GM18870 (cell line): ENCODE data around the gene UTF1.
"Not testable (repeated sequence)": the region's sequence is repeated elsewhere in the genome, so short reads cannot be mapped to it uniquely, and the experiment has no call there.

Source experiments
- ATAC-seq: cut with Tn5 transposase; IDR thresholded peaks from one replicate; pipeline ENCODE4 v1.9.1; 2021; ENCODE audit warnings: moderate library complexity; ENCODE audit not compliant: unreplicated experiment

UTF1 gene

DNA sequence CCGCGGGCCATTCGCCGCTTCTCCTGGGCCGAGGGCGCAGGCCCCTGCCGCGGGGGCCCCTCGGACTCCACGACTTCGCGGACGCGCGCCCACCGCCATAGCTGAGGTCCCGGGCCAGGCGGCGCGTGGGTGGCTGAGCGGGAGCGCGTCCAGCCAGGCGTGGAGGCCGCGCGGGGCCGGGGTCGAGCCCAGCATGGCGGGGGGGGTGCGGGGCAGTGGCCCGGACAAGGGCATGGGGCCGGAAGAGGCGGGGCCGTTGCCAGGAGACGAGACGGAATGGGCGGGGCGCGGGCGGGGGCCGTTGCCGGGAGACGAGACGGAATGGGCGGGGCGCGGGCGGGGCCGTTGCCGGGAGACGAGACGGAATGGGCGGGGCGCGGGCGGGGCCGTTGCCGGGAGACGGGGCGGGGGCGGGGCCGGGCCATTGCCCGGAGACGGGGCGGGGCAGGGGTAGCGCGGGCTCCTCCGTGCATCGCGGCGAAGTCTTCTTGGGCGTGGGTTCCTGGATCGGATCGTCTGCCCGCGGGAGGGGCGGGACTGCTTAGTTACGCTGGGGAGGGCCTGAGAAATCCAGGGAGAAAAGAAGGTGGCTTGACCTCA is 31.8 kb downstream of the UTF1 start:
- ATAC-seq: no peak

DNA sequence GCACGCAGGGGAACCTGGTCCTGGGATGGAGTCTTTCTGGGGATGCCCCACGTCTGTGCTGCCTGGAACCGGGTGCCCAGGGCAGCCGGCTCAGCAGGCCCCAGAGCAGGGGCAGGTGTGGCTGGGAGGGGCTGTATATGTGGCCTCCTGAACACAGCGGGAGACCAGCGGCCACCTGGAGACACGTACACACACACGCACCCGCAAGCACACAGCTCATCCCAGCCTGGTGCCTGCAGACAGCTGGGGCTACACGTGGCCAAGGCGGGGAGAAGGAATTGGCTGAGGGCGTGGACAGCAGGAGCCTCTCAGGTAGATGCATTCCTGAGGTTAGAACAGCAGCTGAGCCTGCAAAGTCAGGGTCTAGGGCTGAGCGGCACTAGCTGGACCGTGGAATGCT is 32.7 kb downstream of the UTF1 start:
- no peak for ATAC-seq

DNA sequence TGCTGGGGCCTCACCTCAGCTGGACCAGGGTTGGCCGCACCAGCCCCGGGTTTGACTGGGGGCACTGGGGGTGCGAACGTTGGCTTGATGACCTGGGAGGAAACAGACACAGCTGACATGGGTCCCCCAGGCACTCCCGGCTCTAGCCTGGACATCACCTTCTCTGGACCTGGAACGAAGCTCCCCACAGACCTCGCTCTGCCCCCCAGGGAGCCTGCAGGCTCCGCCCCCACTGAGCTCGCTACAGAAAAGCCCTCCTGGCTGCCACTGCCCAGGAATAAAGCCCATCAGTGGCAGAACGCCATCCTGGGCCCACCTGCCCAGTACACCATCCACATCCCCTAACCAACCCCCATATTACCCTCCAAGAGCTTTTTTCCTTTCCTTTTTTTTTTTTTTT is 33.7 kb downstream of the UTF1 start:
- no peak for ATAC-seq

DNA sequence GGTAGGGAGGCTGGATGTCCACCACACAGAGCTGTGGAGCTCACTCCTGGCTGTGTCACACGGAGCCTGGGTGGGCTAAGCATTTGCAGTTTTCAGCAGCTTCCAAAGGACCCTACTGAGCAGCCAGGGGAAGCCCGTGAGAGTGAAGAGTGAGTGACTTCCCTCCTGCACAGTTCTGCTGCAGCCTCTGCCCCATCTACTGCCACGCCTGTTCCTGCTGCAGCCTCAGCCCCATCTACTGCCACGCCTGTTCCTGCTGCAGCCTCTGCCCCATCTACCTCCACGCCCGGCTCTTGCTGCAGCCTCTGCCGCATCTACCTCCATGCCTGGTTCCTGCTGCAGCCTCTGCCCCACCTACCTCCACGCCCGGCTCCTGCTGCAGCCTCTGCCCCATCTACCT is 34.4 kb downstream of the UTF1 start:
- ATAC-seq: no peak

DNA sequence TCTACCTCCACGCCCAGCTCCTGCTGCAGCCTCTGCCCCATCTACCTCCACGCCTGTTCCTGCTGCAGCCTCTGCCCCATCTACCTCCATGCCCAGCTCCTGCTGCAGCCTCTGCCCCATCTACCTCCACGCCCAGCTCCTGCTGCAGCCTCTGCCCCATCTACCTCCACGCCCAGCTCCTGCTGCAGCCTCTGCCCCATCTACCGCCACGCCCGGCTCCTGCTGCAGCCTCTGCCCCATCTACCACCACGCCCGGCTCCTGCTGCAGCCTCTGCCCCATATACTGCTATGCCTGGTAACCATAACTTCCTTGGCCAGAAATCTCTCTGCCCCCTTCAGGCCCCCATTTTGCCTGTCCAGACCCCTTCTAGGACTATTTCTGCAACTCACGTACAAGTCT is 35.0 kb downstream of the UTF1 start:
- not testable (repeated sequence) for ATAC-seq

DNA sequence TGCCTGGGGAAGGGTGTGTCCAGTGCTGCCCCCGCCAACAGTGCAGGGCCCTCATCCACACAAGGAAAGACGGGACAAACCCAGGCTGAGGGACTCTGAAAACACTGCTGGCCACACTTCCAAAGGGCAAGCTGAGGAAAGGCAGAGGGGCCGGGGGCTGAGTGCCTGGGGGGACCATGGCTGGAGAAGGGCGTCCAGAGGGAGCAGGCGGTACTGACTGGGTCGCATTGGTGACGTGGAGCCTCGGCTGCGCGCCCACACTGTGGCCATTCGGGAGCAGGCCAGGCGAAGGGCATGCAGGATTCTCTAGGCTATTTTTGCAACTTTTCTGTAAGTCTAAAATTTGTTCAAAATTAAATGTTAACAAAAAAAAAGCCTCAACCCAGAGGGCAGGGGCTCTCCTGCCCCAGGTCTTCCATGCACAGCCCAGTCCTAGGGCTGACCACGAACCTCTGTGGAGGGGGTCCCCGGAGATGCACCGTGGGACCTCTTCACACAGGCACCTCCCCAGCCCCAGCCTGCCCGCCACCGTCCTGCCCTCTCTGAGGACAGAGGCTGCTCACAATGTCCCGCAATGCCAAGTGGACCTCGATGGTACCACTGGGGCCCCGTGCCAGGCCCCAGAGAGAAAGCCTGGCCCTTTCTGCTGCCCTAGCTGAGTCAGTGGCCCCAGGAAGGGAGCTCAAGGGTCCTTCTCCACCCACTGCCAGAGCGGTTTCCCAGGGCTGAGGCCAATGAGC is 36.2 kb downstream of the UTF1 start:
- ATAC-seq: no peak

DNA sequence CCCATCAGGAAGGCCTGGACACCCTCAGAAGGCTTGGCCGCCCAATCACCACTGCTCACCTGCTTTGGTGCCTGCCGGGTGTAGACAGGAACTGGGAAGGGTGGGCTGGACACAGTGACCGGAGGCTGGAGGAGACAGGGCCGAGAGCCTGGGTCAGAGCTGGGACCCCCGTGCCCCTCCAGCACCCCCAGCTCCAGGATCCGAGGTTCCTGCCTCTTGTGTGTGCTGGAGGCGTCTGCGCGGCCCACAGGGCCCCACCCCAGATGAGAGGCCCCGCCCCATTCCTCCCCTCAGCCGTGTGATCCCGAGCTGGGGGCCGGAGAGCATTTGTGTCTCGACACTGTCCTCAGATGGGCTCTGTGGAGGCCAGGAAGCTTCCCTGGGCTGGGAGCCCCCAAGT is 37.3 kb downstream of the UTF1 start:
- no peak for ATAC-seq

DNA sequence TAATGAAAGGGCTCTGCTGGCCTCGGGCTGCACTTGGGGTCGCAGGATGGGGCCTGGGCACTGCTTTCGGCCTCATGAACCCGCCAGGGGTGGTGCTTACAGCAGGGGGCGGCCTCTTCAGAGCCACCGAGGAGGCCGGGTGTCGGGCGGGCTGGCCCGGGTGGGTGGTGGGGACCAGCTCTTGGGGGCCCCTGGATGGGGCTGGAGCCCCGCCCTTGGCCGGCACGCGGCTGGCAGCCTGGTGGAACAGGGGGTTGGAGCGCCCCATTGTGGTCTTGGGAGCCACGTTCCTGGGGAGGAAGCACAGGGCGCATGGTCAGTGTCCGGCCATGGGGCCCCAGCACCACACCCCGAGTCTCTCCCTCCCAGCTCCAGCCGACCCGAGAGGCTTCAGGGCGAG is 37.8 kb downstream of the UTF1 start:
- ATAC-seq: no peak

DNA sequence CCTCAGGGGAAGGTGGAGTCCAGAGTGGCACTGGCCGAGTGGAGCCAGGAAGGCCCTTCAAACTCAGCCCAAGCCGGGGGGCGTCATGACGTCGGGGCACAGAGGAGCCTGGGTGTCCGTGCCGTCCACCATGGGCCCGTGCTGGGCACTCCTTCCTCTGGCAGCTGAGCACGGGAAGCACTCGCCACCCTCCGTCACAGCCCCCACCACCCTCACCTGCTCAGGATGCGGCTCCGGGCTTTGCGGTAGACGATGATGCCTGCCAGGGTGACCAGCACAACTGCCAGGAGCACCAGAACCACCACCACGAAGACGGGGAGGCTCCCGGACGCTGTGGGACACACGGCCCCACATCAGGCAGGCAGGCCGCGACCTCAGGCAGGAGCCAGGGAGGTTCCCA is 38.5 kb downstream of the UTF1 start:
- no peak for ATAC-seq

DNA sequence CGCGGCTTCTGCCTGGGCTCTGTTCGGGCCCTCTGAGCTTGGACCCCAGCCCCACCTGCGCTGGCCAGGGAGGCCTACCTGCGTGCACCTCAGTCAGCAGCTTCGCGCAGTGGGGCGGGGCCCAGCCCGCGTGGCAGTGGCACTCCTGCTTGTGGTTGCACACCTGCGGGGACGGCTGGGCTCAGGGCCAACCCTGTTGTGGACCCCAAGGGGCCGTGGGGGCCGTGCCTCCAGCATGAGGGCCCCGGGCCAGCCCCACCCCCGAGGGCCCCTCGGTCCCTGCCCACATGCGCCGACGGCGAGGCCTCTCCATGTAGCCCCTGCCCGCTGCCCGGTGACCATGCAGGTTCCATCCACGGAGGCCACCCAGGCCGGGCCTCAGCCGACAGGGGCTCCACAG is 39.4 kb downstream of the UTF1 start:
- no peak for ATAC-seq

DNA sequence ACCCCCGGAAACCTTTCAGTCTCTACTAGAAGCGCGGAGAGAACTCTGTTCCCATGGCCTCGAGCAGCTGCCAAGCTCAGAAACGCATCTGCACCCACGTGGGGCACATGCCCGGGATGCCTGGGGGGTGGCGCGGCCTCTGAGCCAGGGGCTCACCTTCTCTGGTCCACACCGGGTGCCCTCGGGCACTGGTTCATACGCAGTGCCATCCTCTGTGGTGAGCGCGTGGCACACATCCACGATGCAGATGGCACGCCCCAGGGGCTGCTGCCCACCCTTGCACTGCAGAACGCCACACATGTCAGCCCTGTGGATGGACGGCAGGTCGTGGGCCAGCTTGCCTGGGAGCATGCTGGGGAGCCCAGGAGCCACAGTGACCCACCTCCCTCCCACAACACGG is 40.2 kb downstream of the UTF1 start:
- no peak for ATAC-seq

DNA sequence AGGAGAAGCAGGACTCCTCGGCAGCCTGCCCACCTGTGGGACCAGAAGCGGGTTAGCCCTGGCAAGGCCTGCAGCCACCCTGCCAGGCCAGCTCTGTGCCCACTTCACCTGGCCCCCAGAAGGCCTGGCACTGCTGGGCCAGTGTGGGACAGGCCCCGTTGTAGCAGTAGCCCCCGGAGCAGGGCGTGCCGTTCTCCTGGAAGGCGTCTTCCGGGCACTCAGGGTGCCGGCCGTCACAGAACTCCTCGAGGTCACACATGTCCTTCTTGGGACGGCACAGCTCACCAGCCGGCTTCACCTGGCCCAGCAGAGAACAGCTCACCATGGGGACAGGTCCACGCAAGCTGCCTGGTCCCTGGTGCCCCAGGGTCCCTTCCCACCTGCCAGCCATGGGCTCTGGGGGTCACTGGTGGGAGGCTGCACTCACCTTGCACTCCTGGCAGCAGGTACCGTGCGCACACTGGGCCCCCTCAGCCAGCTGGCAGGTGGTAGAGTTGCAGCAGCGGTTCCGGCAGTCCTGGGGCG is 40.8 kb downstream of the UTF1 start:
- no peak for ATAC-seq

DNA sequence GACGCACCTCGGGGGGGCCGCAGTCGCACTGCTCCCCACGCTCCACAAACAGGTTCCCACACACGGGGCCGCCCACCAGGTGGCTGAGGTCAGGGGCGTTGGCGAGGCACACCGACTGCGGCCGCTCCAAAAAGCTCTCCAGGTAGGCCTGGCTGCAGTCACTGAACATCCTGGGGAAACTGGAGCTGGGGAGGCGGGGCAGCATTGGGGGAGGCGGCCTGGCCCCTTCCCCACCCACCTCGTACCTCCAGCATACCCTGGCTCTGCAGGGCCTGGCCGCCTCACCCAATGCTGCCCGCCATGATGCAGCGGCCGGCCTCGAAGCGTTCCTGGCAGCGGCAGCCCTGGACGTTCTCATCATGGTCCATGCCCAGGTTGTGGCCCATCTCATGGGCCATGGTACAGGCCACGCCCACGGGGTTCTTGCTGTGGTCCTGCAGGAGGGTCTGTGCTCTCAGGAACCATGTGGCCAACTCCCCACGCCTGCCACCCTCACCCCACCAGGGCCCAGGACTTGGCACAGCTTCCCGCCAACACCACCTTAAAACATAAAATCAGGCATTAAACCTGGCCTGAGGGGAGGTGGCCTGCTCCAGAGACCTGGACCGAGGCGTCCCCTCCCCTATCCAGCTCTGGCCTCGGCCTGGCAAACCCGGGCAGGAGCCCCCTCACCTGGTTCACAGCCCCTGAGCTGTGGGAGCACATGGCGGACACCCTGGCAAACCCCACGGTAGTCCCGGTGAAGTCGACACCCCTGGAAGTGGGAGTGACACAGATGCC is 41.7 kb downstream of the UTF1 start:
- ATAC-seq: no peak

DNA sequence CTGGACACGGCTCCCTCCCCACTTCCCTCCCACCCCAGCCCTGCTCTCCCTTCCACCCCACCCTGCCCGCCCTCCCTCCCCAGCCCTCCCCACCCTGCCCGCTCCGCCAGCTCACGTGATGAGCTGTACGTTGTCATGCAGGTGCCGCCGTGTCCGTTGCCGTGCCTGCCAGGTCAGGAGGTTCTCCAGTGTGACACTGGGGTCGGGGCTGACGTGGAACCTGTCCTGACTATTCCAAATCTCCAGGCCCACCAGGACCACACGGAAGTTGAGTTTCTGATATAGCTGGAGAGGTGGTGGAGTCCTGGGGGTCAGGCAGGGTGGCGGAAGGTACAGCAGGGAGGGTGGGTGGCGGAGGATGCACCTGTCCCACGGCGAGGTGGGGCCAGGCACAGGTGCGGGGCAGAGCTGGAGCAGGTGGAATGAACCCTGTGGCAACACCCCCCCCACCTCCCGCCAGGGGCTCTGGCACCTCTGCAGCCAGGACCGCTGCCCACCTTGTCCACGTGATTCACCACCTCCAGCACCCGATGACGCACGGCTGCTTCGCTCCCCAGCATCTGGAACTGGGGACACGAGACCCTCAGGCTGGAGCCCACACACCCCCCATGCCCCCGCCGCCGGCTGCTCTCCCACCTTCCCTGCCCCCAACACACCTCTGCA is 42.4 kb downstream of the UTF1 start:
- ATAC-seq: no peak

DNA sequence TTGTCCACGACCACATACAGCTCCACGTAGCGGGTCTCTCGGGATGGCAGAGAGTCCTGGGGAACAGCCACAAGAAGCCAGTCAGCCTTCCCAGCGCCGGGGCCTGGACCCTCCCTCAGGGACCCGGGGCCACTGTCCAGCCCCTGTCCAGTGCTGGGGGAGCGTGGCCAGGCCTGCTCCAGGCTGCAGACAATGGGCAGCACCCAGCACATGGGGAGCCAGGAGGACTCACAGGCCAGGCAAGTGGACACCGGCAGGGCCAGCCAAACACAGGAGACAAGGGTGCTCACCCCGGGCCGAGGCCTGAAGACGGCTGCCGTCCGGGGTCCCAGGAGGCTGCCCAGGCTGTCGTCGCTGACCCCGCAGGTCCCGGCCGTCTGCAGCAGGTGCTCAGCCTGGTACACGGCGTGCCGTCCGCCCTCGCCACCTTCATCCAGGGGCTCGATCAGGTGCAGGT is 43.0 kb downstream of the UTF1 start:
- ATAC-seq: no peak

DNA sequence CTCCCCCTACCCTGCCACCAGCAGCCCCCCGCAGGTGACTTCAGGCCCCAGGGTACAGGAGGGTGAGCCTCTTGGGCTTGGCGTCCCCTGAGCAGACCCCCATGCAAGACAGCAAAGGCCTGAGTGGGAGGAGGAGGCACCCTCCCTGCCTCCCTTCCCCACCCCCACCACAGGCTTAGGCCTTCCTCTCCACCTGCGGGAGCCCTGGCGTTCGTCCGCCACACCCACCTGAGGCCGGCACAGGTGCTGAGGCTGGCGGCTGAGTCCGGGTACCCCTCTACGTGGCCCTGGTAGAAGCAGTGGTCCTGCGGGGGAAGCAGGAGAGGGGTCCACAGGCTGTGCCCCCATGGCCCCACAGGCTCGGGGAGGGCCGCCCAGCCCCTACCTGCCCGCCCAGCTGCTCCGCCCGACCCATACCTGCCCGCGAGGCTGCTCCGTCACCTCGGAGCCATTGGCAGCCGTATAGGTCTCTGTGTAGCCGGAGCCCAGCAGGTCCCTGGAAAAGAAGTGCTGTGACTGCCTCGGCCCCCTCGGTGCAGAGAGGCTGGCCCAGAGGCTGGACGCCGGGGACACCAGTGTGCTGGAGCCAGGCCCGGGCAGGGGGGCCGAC is 43.6 kb downstream of the UTF1 start:
- ATAC-seq: no peak

DNA sequence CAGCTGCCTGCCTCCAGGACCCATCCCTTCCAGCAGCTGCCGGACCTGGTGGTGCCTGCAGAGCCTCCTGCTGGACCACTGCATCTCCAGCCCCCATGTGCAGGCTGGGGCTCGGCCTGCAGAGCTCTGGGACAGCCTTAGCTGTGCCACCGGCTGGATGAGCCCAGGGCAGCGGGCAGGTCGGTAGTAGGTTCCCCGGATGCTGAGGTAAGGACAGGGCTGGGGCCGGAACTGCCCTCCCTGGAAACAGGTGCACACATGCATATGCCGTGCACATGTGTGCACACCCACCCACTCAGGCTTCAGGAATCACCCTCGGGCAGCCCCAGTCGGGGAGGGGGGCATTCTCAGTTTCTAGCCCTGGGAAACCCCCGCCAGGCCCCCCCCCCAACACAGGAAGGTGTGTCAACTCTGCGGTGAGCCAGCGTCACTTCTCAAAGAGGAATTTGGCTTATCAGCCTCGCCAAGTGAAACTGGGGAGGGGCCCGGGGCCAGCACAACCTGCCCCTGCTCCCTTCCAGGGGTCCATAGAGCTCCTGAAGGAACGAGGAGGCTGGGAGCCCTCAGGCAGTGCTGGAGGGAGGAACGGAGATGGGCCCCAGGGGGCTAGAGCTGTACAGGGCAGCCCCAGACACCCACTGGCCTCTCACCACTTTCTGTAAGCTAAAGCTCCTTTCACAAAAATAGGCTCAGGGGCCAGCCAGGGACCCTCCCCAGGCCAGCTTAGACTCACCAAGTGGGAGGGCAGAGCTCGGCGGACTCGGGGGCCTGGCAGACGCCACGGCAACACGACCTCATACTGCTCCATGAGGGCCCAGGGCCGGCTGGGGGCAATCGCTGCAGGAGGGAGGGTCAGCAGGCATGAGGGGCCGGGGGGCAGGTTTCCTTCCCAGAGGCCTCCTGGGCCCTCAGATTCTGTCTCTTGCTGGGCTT is 45.0 kb downstream of the UTF1 start:
- ATAC-seq: peak; percentile 51

DNA sequence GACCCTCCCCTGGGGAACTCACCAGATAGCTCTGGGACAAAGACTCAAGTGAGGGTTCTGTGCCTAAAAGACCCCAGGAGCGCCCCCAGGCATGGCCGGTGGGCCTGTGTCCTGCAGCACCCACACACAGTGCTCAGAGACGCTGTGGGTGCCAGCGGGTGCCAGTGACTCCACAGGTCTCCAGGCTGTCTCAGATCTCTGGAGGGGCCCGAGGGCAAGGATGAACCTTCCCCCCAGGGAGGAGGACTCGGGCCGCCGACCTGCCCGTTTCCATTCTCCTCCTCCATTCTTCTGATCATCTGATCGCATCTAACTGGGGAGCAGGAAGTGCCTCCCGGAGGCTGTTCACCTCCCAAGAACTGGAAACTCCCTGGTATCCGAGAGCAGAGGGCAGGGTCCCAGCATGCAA is 45.7 kb downstream of the UTF1 start:
- peak; percentile 29 for ATAC-seq

DNA sequence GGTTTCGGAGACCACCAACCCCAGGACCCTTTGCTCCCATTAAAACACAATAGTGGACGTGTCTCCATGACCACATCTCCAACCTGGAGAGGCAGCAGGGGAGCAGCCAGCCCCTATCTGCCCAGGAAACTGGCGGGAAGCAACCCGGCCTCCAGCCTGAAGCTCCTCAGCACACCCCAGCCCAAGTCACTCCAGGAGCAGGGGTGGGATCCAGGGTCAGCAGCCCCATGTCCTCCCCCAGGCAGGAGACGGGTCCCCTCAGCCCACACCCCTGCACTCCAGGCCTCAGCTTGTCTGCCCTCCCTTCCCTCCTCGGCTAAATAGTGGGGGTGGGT is 46.0 kb downstream of the UTF1 start:
- ATAC-seq: no peak
